Stimulated activated naive CD8-positive, alpha-beta T cell treated with anti-CD3 and anti-CD28 coated beads, Interleukin-15, amount 100 ng/mL, for 72 hours (primary cell): Measurements from ENCODE around the gene CENPK.
"Not testable (repeated sequence)": the region's sequence is repeated elsewhere in the genome, so short reads cannot be mapped to it uniquely, and the experiment has no call there.

Experiments
- ATAC-seq: fragments of 150-1000 bp; cut with Tn5 transposase; 2 replicates; pipeline ENCODE4 v1.10.0; 2021; ENCODE audit warnings: mild to moderate bottlenecking, moderate library complexity
- DNase-seq, 2 donors: peaks; one replicate each; pipeline ENCODE4 v3.0.0; 2021 to 2022
- H3K27ac Mint-ChIP-seq, 2 donors: one replicate each; pipeline ENCODE4 v1.8.0; 2022; ENCODE audit warnings: mild to moderate bottlenecking in 2 of 2, mixed read lengths in 2 of 2, moderate library complexity in 2 of 2
- H3K27me3 Mint-ChIP-seq: one replicate; pipeline ENCODE4 v1.8.0; 2022; ENCODE audit warnings: mixed read lengths
- H3K4me1 Mint-ChIP-seq: one replicate; pipeline ENCODE4 v1.8.0; 2022; ENCODE audit warnings: mild to moderate bottlenecking, mixed read lengths
- H3K4me3 Mint-ChIP-seq, 2 donors: one replicate each; pipeline ENCODE4 v1.8.0; 2022; ENCODE audit warnings: mild to moderate bottlenecking in 2 of 2, mixed read lengths in 2 of 2, moderate library complexity in 1 of 2
- H3K9me3 Mint-ChIP-seq, 2 donors: one replicate each; pipeline ENCODE4 v1.8.0; 2022; ENCODE audit warnings: mixed read lengths in 2 of 2

Gene CENPK

GRCh38 chr5:65544473-65544872 is 18.5 kb downstream of the CENPK start:
- Mint-ChIP-seq H3K4me1 (no peaks in the 10 kb centered on the region), H3K27me3 (no peaks in the 10 kb centered on the region), H3K9me3 (no peaks in the 10 kb centered on the region), H3K27ac (no peak overlapping the region), H3K4me3 (no peak overlapping the region)
- no peak for DNase-seq
- ATAC-seq: no peak

GRCh38 chr5:65539827-65540226 is 23.1 kb downstream of the CENPK start:
- no peak for ATAC-seq
- H3K27ac Mint-ChIP-seq: no peak overlapping the region
- no peak overlapping the region for H3K4me3 Mint-ChIP-seq
- no peaks in the 10 kb centered on the region for H3K27me3 Mint-ChIP-seq
- no peaks in the 10 kb centered on the region for H3K4me1 Mint-ChIP-seq
- DNase-seq: no peak
- H3K9me3 Mint-ChIP-seq: no peaks in the 10 kb centered on the region

- Mint-ChIP-seq H3K27me3 (no peaks in the 10 kb centered on the region), H3K4me3 (no peak overlapping the region), H3K27ac (no peak overlapping the region), H3K4me1 (no peaks in the 10 kb centered on the region), H3K9me3 (no peaks in the 10 kb centered on the region)
- ATAC-seq (no peak), DNase-seq (no peak)
These were observed 27.4 kb downstream of the CENPK start for GRCh38 chr5:65535529-65535987.

GRCh38 chr5:65530904-65531303 is 32.1 kb downstream of the CENPK start:
- Mint-ChIP-seq H3K27me3 (no peaks in the 10 kb centered on the region), H3K9me3 (no peaks in the 10 kb centered on the region), H3K4me1 (no peaks in the 10 kb centered on the region), H3K4me3 (no peak overlapping the region), H3K27ac (no peak overlapping the region)
- ATAC-seq (no peak), DNase-seq (no peak)

GRCh38 chr5:65525726-65526125 is 37.2 kb downstream of the CENPK start:
- no peaks in the 10 kb centered on the region for H3K4me1 Mint-ChIP-seq
- H3K27me3 Mint-ChIP-seq: no peaks in the 10 kb centered on the region
- H3K9me3 Mint-ChIP-seq: no peaks in the 10 kb centered on the region
- H3K27ac Mint-ChIP-seq: no peak overlapping the region
- no peak overlapping the region for H3K4me3 Mint-ChIP-seq
- ATAC-seq: no peak
- DNase-seq: no peak

GRCh38 chr5:65512170-65512937 is 50.6 kb downstream of the CENPK start:
- Mint-ChIP-seq H3K9me3 (no peaks in the 10 kb centered on the region), H3K4me1 (no peaks in the 10 kb centered on the region), H3K4me3 (no peak overlapping the region), H3K27ac (no peak overlapping the region), H3K27me3 (no peaks in the 10 kb centered on the region)
- peak; percentile 45 for ATAC-seq
- no peak for DNase-seq

GRCh38 chr5:65508978-65509377 is 54.0 kb downstream of the CENPK start:
- H3K9me3 Mint-ChIP-seq: no peaks in the 10 kb centered on the region
- H3K4me3 Mint-ChIP-seq: no peak overlapping the region
- ATAC-seq (no peak), DNase-seq (no peak)
- H3K27ac Mint-ChIP-seq: no peak overlapping the region
- H3K4me1 Mint-ChIP-seq: no peaks in the 10 kb centered on the region
- H3K27me3 Mint-ChIP-seq: no peaks in the 10 kb centered on the region

- H3K4me3 Mint-ChIP-seq: no peak overlapping the region
- no peak for ATAC-seq
- H3K27me3 Mint-ChIP-seq: no peaks in the 10 kb centered on the region
These were observed 56.0 kb downstream of the CENPK start for GRCh38 chr5:65506961-65507360.

GRCh38 chr5:65489119-65489518 is 73.8 kb downstream of the CENPK start:
- DNase-seq (no peak), ATAC-seq (no peak)
- no peaks in the 10 kb centered on the region for H3K4me1 Mint-ChIP-seq
- no peaks in the 10 kb centered on the region for H3K27me3 Mint-ChIP-seq
- no peaks in the 10 kb centered on the region for H3K9me3 Mint-ChIP-seq
- no peak overlapping the region for H3K27ac Mint-ChIP-seq
- no peak overlapping the region for H3K4me3 Mint-ChIP-seq

More at GRCh38 chr5:65506961-65507360, 56.0 kb downstream of the CENPK start:
- DNase-seq: no peak
- Mint-ChIP-seq H3K4me1 (no peaks in the 10 kb centered on the region), H3K9me3 (no peaks in the 10 kb centered on the region), H3K27ac (no peak overlapping the region)

- not testable (repeated sequence) for ATAC-seq, H3K27me3 Mint-ChIP-seq
These were observed 74.8 kb downstream of the CENPK start for GRCh38 chr5:65488038-65488687.

GRCh38 chr5:65486803-65487202 is 76.2 kb downstream of the CENPK start:
- not testable (repeated sequence) for H3K27me3 Mint-ChIP-seq, H3K27ac Mint-ChIP-seq, H3K4me3 Mint-ChIP-seq, ATAC-seq, DNase-seq, H3K4me1 Mint-ChIP-seq, H3K9me3 Mint-ChIP-seq

More at GRCh38 chr5:65488038-65488687, 74.8 kb downstream of the CENPK start:
- not testable (repeated sequence) for H3K27ac Mint-ChIP-seq, H3K4me1 Mint-ChIP-seq, DNase-seq, H3K4me3 Mint-ChIP-seq, H3K9me3 Mint-ChIP-seq

GRCh38 chr5:65485405-65485804 is 77.6 kb downstream of the CENPK start:
- H3K4me1 Mint-ChIP-seq: peaks cover 6% of the 10 kb centered on the region
- no peak overlapping the region for H3K27ac Mint-ChIP-seq
- H3K27me3 Mint-ChIP-seq: no peaks in the 10 kb centered on the region
- H3K9me3 Mint-ChIP-seq: no peaks in the 10 kb centered on the region
- ATAC-seq (no peak), DNase-seq (no peak)
- H3K4me3 Mint-ChIP-seq: no peak overlapping the region

- Mint-ChIP-seq H3K27ac (no peak overlapping the region), H3K4me3 (peak overlapping the region in 1 of 2 donors; percentile 9), H3K9me3 (no peaks in the 10 kb centered on the region), H3K27me3 (no peaks in the 10 kb centered on the region), H3K4me1 (peaks cover 6% of the 10 kb centered on the region)
- DNase-seq (no peak), ATAC-seq (peak; percentile 57)
These were observed 79.2 kb downstream of the CENPK start for GRCh38 chr5:65483546-65484346.

GRCh38 chr5:65482736-65483545 is 80.0 kb downstream of the CENPK start:
- DNase-seq (no peak), ATAC-seq (no peak)
- Mint-ChIP-seq H3K27ac (peak overlapping the region; percentile 91 to 97), H3K4me1 (peaks cover 6% of the 10 kb centered on the region), H3K27me3 (no peaks in the 10 kb centered on the region), H3K4me3 (no peak overlapping the region), H3K9me3 (no peaks in the 10 kb centered on the region)

GRCh38 chr5:65482296-65482735 is 80.7 kb downstream of the CENPK start:
- ATAC-seq: no peak
- H3K27ac Mint-ChIP-seq: peak overlapping the region; percentile 85 to 97

More at GRCh38 chr5:65482296-65482735, 80.7 kb downstream of the CENPK start:
- DNase-seq: no peak
- no peak overlapping the region for H3K4me3 Mint-ChIP-seq
- peaks cover 6% of the 10 kb centered on the region for H3K4me1 Mint-ChIP-seq
- no peaks in the 10 kb centered on the region for H3K9me3 Mint-ChIP-seq
- H3K27me3 Mint-ChIP-seq: no peaks in the 10 kb centered on the region
